K562 (cell line): ENCODE measurements around the gene STRIP1. TPM values are rescaled to one million over a fixed set of nuclear protein-coding genes. Genes with fewer than 3 reads are reported as not detected.
A peak's percentile ranks its signal among the peaks of the same experiment; 100 is the strongest.

Experiments used
- CAMTA2 ChIP-seq: fragments of 250-450 bp; sonication (Bioruptor Pico); conservative IDR thresholded peaks from 2 replicates; pipeline ENCODE4 v1.5.1; 2022
- ELK1 ChIP-seq: sonication (generic); formaldehyde crosslinking; IDR thresholded peaks from 2 replicates; pipeline ENCODE4 v1.8.1; 2022; ENCODE audit warnings: missing genetic modification reagents
- GTF2F1 ChIP-seq: IDR thresholded peaks from 2 replicates; pipeline ENCODE4 v1.6.1; 2011; ENCODE audit warnings: low read depth, low read length, improper control_type of control experiment
- TAF1 ChIP-seq: IDR thresholded peaks from 2 replicates; pipeline ENCODE4 v1.6.1; 2011; ENCODE audit warnings: mild to moderate bottlenecking, low read length, moderate library complexity; ENCODE audit not compliant: insufficient read depth, control insufficient read depth, severe bottlenecking; ENCODE audit errors: extremely low read depth
- TRIM24 ChIP-seq, 2 experiments: fragments of 450-650 bp; IDR thresholded peaks; 2 replicates each; pipeline ENCODE4 v1.6.1; 2016
- ZC3H4 ChIP-seq: sonication (generic); formaldehyde crosslinking; IDR thresholded peaks from 2 replicates; pipeline ENCODE4 v1.9.0; 2021; ENCODE audit warnings: missing genetic modification reagents, borderline replicate concordance
- ZNF124 ChIP-seq: sonication (generic); formaldehyde crosslinking; IDR thresholded peaks from 2 replicates; pipeline ENCODE4 v1.8.1; 2022; ENCODE audit warnings: missing genetic modification reagents
- ZNF175 ChIP-seq: fragments of 200-800 bp; sonication (Bioruptor generic); IDR thresholded peaks from 2 replicates; pipeline ENCODE4 v1.6.1; 2016; ENCODE audit warnings: low read depth, mild to moderate bottlenecking, missing genetic modification characterization, missing compliant biosample characterization
- ZNF277 ChIP-seq: fragments of 250-450 bp; sonication (Bioruptor Pico); IDR thresholded peaks from 2 replicates; pipeline ENCODE4 v1.8.0; 2022; ENCODE audit warnings: inconsistent platforms, mild to moderate bottlenecking, moderate library complexity, borderline replicate concordance
- ZNF586 ChIP-seq: fragments of 450-650 bp; formaldehyde crosslinking; conservative IDR thresholded peaks from 2 replicates; pipeline ENCODE4 v1.4.0; 2020; ENCODE audit warnings: mild to moderate bottlenecking, moderate library complexity
- ZNF668 ChIP-seq: fragments of 250-450 bp; sonication (Bioruptor Pico); IDR thresholded peaks from 2 replicates; pipeline ENCODE4 v1.8.0; 2022; ENCODE audit warnings: mild to moderate bottlenecking, inconsistent platforms
- ZNF766 ChIP-seq: fragments of 200-800 bp; sonication (Bioruptor generic); conservative IDR thresholded peaks from 2 replicates; pipeline ENCODE4 v1.6.1; 2016; ENCODE audit warnings: missing genetic modification characterization, missing compliant biosample characterization
- polyA plus RNA-seq, 8 experiments: library from polyadenylated mRNA; depleted of rRNA in 4 of 8; stranded (reverse) in 5 of 8; unstranded in 3 of 8; fragments of >200 nt; fragmentation: Nextera tagmentation in 2 of 8; fragmentation: Illumina TruSeq in 1 of 8; extraction: Ambion mirVana in 2 of 8; extraction: Trizol in 1 of 8; gene quantifications; 2 replicates each; pipeline versions ENCODE4 v1.2.1 to v1.2.3, GENCODE V29; 2011 to 2014; ENCODE audit warnings: inconsistent platforms in 1 of 8, missing spikeins in 1 of 8
- total RNA-seq, 7 experiments: library from RNA; depleted of rRNA in 6 of 7; stranded (reverse); fragments of >200 nt in 6 of 7; fragmentation: Illumina TruSeq in 2 of 7; extraction: Trizol in 2 of 7; gene quantifications; 2 replicates each; pipeline versions ENCODE4 v1.2.1 to v1.2.3, GENCODE V29; 2011 to 2021; ENCODE audit warnings: low replicate concordance in 1 of 7
- TF ChIP-seq, protein P1 (sequence below), 2 experiments: fragments of 200-800 bp in 1 of 2; sonication (Bioruptor generic) in 1 of 2; sonication (generic) in 1 of 2; formaldehyde crosslinking in 1 of 2; IDR thresholded peaks in 1 of 2; conservative IDR thresholded peaks in 1 of 2; 2 replicates each; pipeline versions ENCODE4 v1.5.0 to v1.6.1; 2016 to 2020; ENCODE audit warnings: missing compliant biosample characterization in 1 of 2, missing genetic modification characterization in 1 of 2, missing genetic modification reagents in 1 of 2
- TF ChIP-seq, protein P2 (sequence below): fragments of 450-650 bp; IDR thresholded peaks from one replicate; pipeline ENCODE4 v1.6.1; 2018; ENCODE audit warnings: mild to moderate bottlenecking, moderate library complexity; ENCODE audit not compliant: partially characterized antibody
- TF ChIP-seq, protein P3 (sequence below): fragments of 250-450 bp; sonication (Bioruptor Pico); IDR thresholded peaks from 2 replicates; pipeline ENCODE4 v1.9.0; 2021; ENCODE audit warnings: mild to moderate bottlenecking, inconsistent platforms
- TF ChIP-seq, protein P4 (sequence below): fragments of 250-450 bp; sonication (Bioruptor Pico); IDR thresholded peaks from 2 replicates; pipeline ENCODE4 v1.5.0; 2020; ENCODE audit warnings: mild to moderate bottlenecking, borderline replicate concordance

STRIP1 gene
- total and polyA plus RNA-seq, 9 of the 15 experiments (the other 6 are each of a cell fraction or from before 2014, with no cell fraction given): 9.9 to 42.3 (median 32.0) TPM

- TF ChIP-seq, protein P1, sequence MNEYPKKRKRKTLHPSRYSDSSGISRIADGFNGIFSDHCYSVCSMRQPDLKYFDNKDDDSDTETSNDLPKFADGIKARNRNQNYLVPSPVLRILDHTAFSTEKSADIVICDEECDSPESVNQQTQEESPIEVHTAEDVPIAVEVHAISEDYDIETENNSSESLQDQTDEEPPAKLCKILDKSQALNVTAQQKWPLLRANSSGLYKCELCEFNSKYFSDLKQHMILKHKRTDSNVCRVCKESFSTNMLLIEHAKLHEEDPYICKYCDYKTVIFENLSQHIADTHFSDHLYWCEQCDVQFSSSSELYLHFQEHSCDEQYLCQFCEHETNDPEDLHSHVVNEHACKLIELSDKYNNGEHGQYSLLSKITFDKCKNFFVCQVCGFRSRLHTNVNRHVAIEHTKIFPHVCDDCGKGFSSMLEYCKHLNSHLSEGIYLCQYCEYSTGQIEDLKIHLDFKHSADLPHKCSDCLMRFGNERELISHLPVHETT (CRISPR knock-in tag; conservative IDR thresholded peaks at IDR 0.05 in 1 of 2, IDR thresholded peaks at IDR 0.05 in 1 of 2): peak in 1 of 2 experiments; percentile 90; a peak in 2 of 4 replicates
- TF ChIP-seq ZNF586 (CRISPR knock-in tag): no peak; the same call in 1 of the 2 replicates
- no peak for TF ChIP-seq TRIM24 (IDR thresholded peaks at IDR 0.05)
- TF ChIP-seq, protein P2, sequence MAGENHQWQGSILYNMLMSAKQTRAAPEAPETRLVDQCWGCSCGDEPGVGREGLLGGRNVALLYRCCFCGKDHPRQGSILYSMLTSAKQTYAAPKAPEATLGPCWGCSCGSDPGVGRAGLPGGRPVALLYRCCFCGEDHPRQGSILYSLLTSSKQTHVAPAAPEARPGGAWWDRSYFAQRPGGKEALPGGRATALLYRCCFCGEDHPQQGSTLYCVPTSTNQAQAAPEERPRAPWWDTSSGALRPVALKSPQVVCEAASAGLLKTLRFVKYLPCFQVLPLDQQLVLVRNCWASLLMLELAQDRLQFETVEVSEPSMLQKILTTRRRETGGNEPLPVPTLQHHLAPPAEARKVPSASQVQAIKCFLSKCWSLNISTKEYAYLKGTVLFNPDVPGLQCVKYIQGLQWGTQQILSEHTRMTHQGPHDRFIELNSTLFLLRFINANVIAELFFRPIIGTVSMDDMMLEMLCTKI: no peak
- no peak for TF ChIP-seq GTF2F1
- no peak for TF ChIP-seq ZNF277 (CRISPR knock-in tag)
- TF ChIP-seq ZNF668 (CRISPR knock-in tag): no peak
- TF ChIP-seq ZNF175: peak; percentile 94
- TF ChIP-seq CAMTA2 (CRISPR knock-in tag): 0 out of 2 replicates have a peak, but pooled peaks have one; percentile 44
- TF ChIP-seq ELK1: no peak
- TF ChIP-seq, protein P3, sequence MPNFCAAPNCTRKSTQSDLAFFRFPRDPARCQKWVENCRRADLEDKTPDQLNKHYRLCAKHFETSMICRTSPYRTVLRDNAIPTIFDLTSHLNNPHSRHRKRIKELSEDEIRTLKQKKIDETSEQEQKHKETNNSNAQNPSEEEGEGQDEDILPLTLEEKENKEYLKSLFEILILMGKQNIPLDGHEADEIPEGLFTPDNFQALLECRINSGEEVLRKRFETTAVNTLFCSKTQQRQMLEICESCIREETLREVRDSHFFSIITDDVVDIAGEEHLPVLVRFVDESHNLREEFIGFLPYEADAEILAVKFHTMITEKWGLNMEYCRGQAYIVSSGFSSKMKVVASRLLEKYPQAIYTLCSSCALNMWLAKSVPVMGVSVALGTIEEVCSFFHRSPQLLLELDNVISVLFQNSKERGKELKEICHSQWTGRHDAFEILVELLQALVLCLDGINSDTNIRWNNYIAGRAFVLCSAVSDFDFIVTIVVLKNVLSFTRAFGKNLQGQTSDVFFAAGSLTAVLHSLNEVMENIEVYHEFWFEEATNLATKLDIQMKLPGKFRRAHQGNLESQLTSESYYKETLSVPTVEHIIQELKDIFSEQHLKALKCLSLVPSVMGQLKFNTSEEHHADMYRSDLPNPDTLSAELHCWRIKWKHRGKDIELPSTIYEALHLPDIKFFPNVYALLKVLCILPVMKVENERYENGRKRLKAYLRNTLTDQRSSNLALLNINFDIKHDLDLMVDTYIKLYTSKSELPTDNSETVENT (CRISPR knock-in tag): peak; percentile 65; the same call in 1 of the 2 replicates
- TF ChIP-seq ZNF766 (CRISPR knock-in tag): peak; percentile 98
- TF ChIP-seq ZNF124 (CRISPR knock-in tag): no peak
- TF ChIP-seq ZC3H4 (CRISPR knock-in tag): no peak; the same call in 1 of the 2 replicates
- TF ChIP-seq, protein P4, sequence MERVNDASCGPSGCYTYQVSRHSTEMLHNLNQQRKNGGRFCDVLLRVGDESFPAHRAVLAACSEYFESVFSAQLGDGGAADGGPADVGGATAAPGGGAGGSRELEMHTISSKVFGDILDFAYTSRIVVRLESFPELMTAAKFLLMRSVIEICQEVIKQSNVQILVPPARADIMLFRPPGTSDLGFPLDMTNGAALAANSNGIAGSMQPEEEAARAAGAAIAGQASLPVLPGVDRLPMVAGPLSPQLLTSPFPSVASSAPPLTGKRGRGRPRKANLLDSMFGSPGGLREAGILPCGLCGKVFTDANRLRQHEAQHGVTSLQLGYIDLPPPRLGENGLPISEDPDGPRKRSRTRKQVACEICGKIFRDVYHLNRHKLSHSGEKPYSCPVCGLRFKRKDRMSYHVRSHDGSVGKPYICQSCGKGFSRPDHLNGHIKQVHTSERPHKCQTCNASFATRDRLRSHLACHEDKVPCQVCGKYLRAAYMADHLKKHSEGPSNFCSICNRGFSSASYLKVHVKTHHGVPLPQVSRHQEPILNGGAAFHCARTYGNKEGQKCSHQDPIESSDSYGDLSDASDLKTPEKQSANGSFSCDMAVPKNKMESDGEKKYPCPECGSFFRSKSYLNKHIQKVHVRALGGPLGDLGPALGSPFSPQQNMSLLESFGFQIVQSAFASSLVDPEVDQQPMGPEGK (CRISPR knock-in tag): no peak
- peak; percentile 94 for TF ChIP-seq TAF1
Observed at GRCh38 chr1:110034451-110035235, at the start of gene STRIP1 (continued).
